HEK293 (cell line): ENCODE results near the gene PTX4.

Experiments used
- CTCF ChIA-PET: fragments of 350-600 bp; formaldehyde crosslinking; extraction: SDS; loops from one replicate; lab custom pipeline; 2021; ENCODE audit warnings: antibody characterized with exemption; lab: Yijun Ruan, JAX
- POLR2A ChIA-PET: fragments of 300-600 bp; formaldehyde crosslinking; extraction: SDS; loops from one replicate; lab custom pipeline; 2020; ENCODE audit warnings: antibody characterized with exemption, inconsistent platforms; lab: Yijun Ruan, JAX
- H3K27ac ChIP-seq: fragments of 200-500 bp; sonication (Bioruptor generic); 2 replicates; pipeline ENCODE4 v1.5.1; 2014; ENCODE audit warnings: low read depth, low read length, control low read depth, inconsistent platforms; ENCODE audit errors: extremely low read depth
- H3K36me3 ChIP-seq, 2 experiments: fragments of 200-500 bp in 1 of 2; sonication (Bioruptor generic) in 1 of 2; 1 replicate in 1 of 2; 2 replicates in 1 of 2; pipeline ENCODE4 v1.5.1; 2014 to 2017; ENCODE audit warnings: inconsistent platforms in 2 of 2, low read length in 2 of 2; ENCODE audit not compliant: control insufficient read depth in 2 of 2, insufficient read depth in 1 of 2
- H3K4me1 ChIP-seq: fragments of 200-500 bp; sonication (Bioruptor generic); 2 replicates; pipeline ENCODE4 v1.5.1; 2014; ENCODE audit warnings: mild to moderate bottlenecking, low read length, inconsistent platforms; ENCODE audit not compliant: control insufficient read depth, insufficient read depth
- H3K4me3 ChIP-seq: 2 replicates; pipeline ENCODE4 v1.5.1; 2011; ENCODE audit warnings: low read depth, mild to moderate bottlenecking, control low read depth, low read length, moderate library complexity
- H3K9me3 ChIP-seq: fragments of 200-500 bp; sonication (Bioruptor generic); 2 replicates; pipeline ENCODE4 v1.5.1; 2014; ENCODE audit warnings: low read depth, low read length, inconsistent platforms; ENCODE audit not compliant: control insufficient read depth, insufficient read depth
- IKZF3 ChIP-seq: fragments of 450-650 bp; IDR thresholded peaks from 2 replicates; pipeline ENCODE4 v1.5.0; 2018; ENCODE audit warnings: missing biosample characterization, mild to moderate bottlenecking, missing genetic modification characterization, moderate library complexity
- MEIS1 ChIP-seq: sonication (generic); formaldehyde crosslinking; IDR thresholded peaks from 2 replicates; pipeline ENCODE4 v1.8.1; 2022; ENCODE audit warnings: missing genetic modification reagents, mild to moderate bottlenecking, borderline replicate concordance
- ZNF112 ChIP-seq: fragments of 450-650 bp; formaldehyde crosslinking; IDR thresholded peaks from 2 replicates; pipeline ENCODE4 v1.5.0; 2017; ENCODE audit warnings: missing biosample characterization, missing genetic modification characterization
- ZNF174 ChIP-seq: fragments of 450-650 bp; formaldehyde crosslinking; IDR thresholded peaks from 2 replicates; pipeline ENCODE4 v1.5.0; 2017; ENCODE audit warnings: missing biosample characterization, mild to moderate bottlenecking, missing genetic modification characterization
- ZNF335 ChIP-seq: fragments of 450-650 bp; formaldehyde crosslinking; conservative IDR thresholded peaks from 2 replicates; pipeline ENCODE4 v1.5.1; 2016; ENCODE audit warnings: missing biosample characterization, missing genetic modification characterization
- ZNF354C ChIP-seq: fragments of 450-650 bp; formaldehyde crosslinking; IDR thresholded peaks from 2 replicates; pipeline ENCODE4 v1.5.1; 2016; ENCODE audit warnings: missing biosample characterization, missing genetic modification characterization, low read depth, borderline replicate concordance
- ZNF366 ChIP-seq: fragments of 450-650 bp; formaldehyde crosslinking; conservative IDR thresholded peaks from 2 replicates; pipeline ENCODE4 v1.5.1; 2016; ENCODE audit warnings: missing biosample characterization, missing genetic modification characterization
- ZNF571 ChIP-seq: fragments of 450-650 bp; formaldehyde crosslinking; IDR thresholded peaks from 2 replicates; pipeline ENCODE4 v1.5.0; 2017; ENCODE audit warnings: missing biosample characterization, missing genetic modification characterization
- ZNF707 ChIP-seq: fragments of 450-650 bp; formaldehyde crosslinking; IDR thresholded peaks from 2 replicates; pipeline ENCODE4 v1.5.1; 2016; ENCODE audit warnings: missing biosample characterization, missing genetic modification characterization
- ZNF791 ChIP-seq: fragments of 450-650 bp; formaldehyde crosslinking; IDR thresholded peaks from 2 replicates; pipeline ENCODE4 v1.5.1; 2016; ENCODE audit warnings: missing biosample characterization, missing genetic modification characterization
- ZNF830 ChIP-seq: fragments of 450-650 bp; IDR thresholded peaks from 2 replicates; pipeline ENCODE4 v1.5.0; 2018; ENCODE audit warnings: missing biosample characterization, missing genetic modification characterization, low read depth, mild to moderate bottlenecking, moderate library complexity
- TF ChIP-seq, protein P1 (sequence below): fragments of 450-650 bp; formaldehyde crosslinking; IDR thresholded peaks from 2 replicates; pipeline ENCODE4 v1.5.1; 2016; ENCODE audit warnings: missing biosample characterization, missing genetic modification characterization, borderline replicate concordance
- TF ChIP-seq, protein P2 (sequence below): fragments of 450-650 bp; formaldehyde crosslinking; IDR thresholded peaks from 2 replicates; pipeline ENCODE4 v1.5.1; 2016; ENCODE audit warnings: missing biosample characterization, missing genetic modification characterization
- TF ChIP-seq, protein P3 (sequence below): fragments of 450-650 bp; formaldehyde crosslinking; IDR thresholded peaks from 2 replicates; pipeline ENCODE4 v1.5.1; 2016; ENCODE audit warnings: missing biosample characterization, missing genetic modification characterization

PTX4 gene

DNA sequence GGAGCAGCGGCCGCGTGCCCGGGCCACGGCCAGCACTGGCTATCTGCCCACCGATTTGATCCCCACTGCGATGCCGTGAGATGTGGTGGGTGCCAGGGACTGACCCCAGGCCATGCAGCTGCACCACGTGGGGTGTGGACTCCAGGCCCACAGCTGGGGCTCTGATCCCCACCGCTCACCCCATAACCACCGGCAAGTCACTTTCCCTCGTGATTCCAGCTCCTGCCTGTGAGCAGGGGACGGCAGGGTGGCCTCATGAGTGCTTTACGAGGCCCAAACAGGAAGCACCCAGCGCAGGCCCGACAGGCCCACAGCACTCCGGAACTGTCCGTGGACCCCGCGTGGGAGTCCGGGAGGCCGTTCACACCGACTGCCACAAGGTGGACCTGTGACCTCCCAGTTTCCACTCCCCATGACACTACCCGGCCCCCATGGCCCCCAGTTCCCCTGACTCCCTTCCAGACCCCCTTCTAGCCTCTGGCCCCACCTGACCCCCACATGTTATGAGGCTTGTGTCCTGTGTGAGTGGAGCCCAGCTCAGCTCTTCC lies 616 bp downstream of the PTX4 start:
- no peaks in the 10 kb centered on the region for H3K9me3 ChIP-seq
- H3K4me1 ChIP-seq, result 0 out of 2 replicates have a peak, but pooled peaks cover 2% of the 10 kb centered on the region
- H3K36me3 ChIP-seq, result no peaks in the 10 kb centered on the region
- no peak overlapping the region for H3K4me3 ChIP-seq
- ChIA-PET POLR2A (interaction anchor here (1.1 kb wide), 1 partner anchor 10 kb away, joined by 3 read pairs; no protein-coding TSS in a partner anchor), CTCF (no interaction called here)
- no peak overlapping the region for H3K27ac ChIP-seq
- TF ChIP-seq ZNF571 (tag by site-specific recombination) (no peak), ZNF366 (tag by site-specific recombination) (no peak), ZNF354C (tag by site-specific recombination) (no peak), ZNF791 (tag by site-specific recombination) (no peak), MEIS1 (no peak), ZNF174 (tag by site-specific recombination) (no peak), ZNF112 (tag by site-specific recombination) (no peak)
- TF ChIP-seq, protein P1, sequence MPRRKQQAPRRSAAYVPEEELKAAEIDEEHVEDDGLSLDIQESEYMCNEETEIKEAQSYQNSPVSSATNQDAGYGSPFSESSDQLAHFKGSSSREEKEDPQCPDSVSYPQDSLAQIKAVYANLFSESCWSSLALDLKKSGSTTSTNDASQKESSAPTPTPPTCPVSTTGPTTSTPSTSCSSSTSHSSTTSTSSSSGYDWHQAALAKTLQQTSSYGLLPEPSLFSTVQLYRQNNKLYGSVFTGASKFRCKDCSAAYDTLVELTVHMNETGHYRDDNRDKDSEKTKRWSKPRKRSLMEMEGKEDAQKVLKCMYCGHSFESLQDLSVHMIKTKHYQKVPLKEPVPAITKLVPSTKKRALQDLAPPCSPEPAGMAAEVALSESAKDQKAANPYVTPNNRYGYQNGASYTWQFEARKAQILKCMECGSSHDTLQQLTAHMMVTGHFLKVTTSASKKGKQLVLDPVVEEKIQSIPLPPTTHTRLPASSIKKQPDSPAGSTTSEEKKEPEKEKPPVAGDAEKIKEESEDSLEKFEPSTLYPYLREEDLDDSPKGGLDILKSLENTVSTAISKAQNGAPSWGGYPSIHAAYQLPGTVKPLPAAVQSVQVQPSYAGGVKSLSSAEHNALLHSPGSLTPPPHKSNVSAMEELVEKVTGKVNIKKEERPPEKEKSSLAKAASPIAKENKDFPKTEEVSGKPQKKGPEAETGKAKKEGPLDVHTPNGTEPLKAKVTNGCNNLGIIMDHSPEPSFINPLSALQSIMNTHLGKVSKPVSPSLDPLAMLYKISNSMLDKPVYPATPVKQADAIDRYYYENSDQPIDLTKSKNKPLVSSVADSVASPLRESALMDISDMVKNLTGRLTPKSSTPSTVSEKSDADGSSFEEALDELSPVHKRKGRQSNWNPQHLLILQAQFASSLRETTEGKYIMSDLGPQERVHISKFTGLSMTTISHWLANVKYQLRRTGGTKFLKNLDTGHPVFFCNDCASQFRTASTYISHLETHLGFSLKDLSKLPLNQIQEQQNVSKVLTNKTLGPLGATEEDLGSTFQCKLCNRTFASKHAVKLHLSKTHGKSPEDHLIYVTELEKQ, result no peak
- TF ChIP-seq, protein P2, sequence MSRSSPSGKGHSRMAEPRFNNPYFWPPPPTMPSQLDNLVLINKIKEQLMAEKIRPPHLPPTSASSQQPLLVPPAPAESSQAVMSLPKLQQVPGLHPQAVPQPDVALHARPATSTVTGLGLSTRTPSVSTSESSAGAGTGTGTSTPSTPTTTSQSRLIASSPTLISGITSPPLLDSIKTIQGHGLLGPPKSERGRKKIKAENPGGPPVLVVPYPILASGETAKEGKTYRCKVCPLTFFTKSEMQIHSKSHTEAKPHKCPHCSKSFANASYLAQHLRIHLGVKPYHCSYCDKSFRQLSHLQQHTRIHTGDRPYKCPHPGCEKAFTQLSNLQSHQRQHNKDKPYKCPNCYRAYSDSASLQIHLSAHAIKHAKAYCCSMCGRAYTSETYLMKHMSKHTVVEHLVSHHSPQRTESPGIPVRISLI (tag by site-specific recombination), result no peak
- TF ChIP-seq, protein P3, sequence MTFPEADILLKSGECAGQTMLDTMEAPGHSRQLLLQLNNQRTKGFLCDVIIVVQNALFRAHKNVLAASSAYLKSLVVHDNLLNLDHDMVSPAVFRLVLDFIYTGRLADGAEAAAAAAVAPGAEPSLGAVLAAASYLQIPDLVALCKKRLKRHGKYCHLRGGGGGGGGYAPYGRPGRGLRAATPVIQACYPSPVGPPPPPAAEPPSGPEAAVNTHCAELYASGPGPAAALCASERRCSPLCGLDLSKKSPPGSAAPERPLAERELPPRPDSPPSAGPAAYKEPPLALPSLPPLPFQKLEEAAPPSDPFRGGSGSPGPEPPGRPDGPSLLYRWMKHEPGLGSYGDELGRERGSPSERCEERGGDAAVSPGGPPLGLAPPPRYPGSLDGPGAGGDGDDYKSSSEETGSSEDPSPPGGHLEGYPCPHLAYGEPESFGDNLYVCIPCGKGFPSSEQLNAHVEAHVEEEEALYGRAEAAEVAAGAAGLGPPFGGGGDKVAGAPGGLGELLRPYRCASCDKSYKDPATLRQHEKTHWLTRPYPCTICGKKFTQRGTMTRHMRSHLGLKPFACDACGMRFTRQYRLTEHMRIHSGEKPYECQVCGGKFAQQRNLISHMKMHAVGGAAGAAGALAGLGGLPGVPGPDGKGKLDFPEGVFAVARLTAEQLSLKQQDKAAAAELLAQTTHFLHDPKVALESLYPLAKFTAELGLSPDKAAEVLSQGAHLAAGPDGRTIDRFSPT, result no peak
- TF ChIP-seq, all 188 proteins: peak for 0

DNA sequence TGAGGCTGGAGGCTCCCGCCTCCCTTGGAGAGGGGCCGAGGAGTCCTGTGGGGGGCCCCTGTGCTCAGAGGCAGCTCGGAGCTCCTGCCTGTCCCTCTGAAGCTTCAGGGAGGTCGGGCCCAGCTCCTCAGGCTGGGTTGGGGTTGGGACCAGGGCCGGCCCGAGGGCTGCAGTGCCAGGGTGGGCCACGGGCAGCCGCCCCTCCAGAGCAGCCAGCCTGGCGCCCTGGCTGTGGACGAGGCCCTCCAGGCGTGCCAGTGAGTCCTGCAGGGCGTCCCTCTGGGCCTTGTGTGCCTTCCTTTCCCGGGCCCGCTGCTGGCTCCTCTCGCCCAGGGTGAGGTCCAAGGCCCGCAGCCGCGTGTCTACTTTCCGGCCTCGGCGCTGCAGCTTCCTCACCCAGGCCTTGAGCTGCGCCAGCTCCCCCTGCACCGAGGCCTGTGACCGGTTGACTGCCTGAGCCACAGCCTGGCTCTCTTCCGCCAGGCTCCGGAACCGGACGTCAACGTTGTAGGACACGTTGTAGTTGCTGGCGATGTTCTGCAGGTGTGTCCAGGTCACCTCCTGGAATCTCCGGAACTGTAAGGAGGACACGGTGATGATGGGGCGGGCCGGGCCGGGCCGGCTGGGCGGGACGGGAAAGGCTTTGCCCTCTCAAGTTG lies 1.2 kb downstream of the PTX4 start:
- Histone ChIP-seq H3K27ac (no peak overlapping the region), H3K4me3 (no peak overlapping the region), H3K36me3 (no peaks in the 10 kb centered on the region), H3K4me1 (no peaks in the 10 kb centered on the region)
- POLR2A ChIA-PET, result interaction anchor here (1.1 kb wide), 1 partner anchor 10 kb away, joined by 3 read pairs; no protein-coding TSS in a partner anchor
- CTCF ChIA-PET, result no interaction called here
- TF ChIP-seq, protein P2 (tag by site-specific recombination), result no peak
- TF ChIP-seq IKZF3 (tag by site-specific recombination) (no peak), ZNF830 (no peak), ZNF335 (tag by site-specific recombination) (no peak), ZNF707 (tag by site-specific recombination) (no peak)
- TF ChIP-seq, all 188 proteins: peak for 0
- no peaks in the 10 kb centered on the region for H3K9me3 ChIP-seq
